PC-3 (cell line): Measurements from ENCODE around the gene SLC39A1. TPM values are rescaled to one million over a fixed set of nuclear protein-coding genes. Genes with fewer than 3 reads are reported as not detected.

Experiments
- ATAC-seq: fragments of 200-7000 bp; cut with Tn5 transposase; 2 replicates; pipeline ENCODE4 v1.9.1; 2020; ENCODE audit warnings: mild to moderate bottlenecking, moderate library complexity
- BruUV-seq: library from RNA; stranded (reverse); fragments of 400-500 nt; replicated peaks from 2 replicates; lab custom pipeline; 2021; lab: Mats Ljungman, UMichigan
- CTCF ChIA-PET: fragments of 300-600 bp; sonication (Branson Sonifier 250); formaldehyde crosslinking; loops from one replicate; lab custom pipeline; 2022; ENCODE audit warnings: antibody characterized with exemption; lab: Charles Lee
- POLR2A ChIA-PET: fragments of 300-600 bp; sonication (Branson Sonifier 250); formaldehyde crosslinking; loops from one replicate; lab custom pipeline; 2022; ENCODE audit warnings: antibody characterized with exemption; ENCODE audit not compliant: unreplicated experiment; lab: Charles Lee
- DNase-seq: peaks from one replicate; pipeline ENCODE4 v3.0.0-alpha.2; 2015
- H2AFZ ChIP-seq: fragments of 300-600 bp; sonication (generic); 2 replicates; pipeline ENCODE4 v1.6.0; 2016; ENCODE audit warnings: antibody characterized with exemption, low read length
- H3F3A ChIP-seq: fragments of 300-600 bp; sonication (generic); one replicate; pipeline ENCODE4 v1.6.0; 2017; ENCODE audit warnings: antibody characterized with exemption, low read length, control low read depth, mild to moderate bottlenecking; ENCODE audit not compliant: unreplicated experiment
- H3K27ac ChIP-seq: fragments of 300-600 bp; sonication (generic); 2 replicates; pipeline ENCODE4 v1.5.1; 2016; ENCODE audit warnings: mild to moderate bottlenecking, low read length
- H3K27me3 ChIP-seq: fragments of 300-600 bp; sonication (generic); 2 replicates; pipeline ENCODE4 v1.6.1; 2016; ENCODE audit warnings: low read length, mixed read lengths
- H3K36me3 ChIP-seq: fragments of 300-600 bp; sonication (generic); 2 replicates; pipeline ENCODE4 v1.6.1; 2016; ENCODE audit warnings: low read depth, mixed run types, low read length, mixed read lengths
- H3K4me1 ChIP-seq: fragments of 300-600 bp; sonication (generic); 2 replicates; pipeline ENCODE4 v1.5.1; 2016; ENCODE audit warnings: low read length; ENCODE audit not compliant: insufficient read depth
- H3K4me2 ChIP-seq: fragments of 300-600 bp; sonication (generic); 2 replicates; pipeline ENCODE4 v1.6.0; 2016; ENCODE audit warnings: low read length
- H3K4me3 ChIP-seq: fragments of 300-600 bp; sonication (generic); 2 replicates; pipeline ENCODE4 v1.5.1; 2016; ENCODE audit warnings: mild to moderate bottlenecking, low read length, mixed read lengths
- H3K79me2 ChIP-seq: fragments of 300-600 bp; sonication (generic); 2 replicates; pipeline ENCODE4 v1.6.1; 2017; ENCODE audit warnings: low read length, mixed read lengths
- H3K9ac ChIP-seq: fragments of 300-600 bp; sonication (generic); 2 replicates; pipeline ENCODE4 v1.6.0; 2016; ENCODE audit warnings: mild to moderate bottlenecking, low read length
- H3K9me2 ChIP-seq: fragments of 300-600 bp; sonication (generic); replicated peaks from 2 replicates; pipeline ENCODE4 v1.6.1; 2016; ENCODE audit warnings: mixed run types, low read length, mixed read lengths
- H3K9me3 ChIP-seq: fragments of 300-600 bp; sonication (generic); 2 replicates; pipeline ENCODE4 v1.6.1; 2016; ENCODE audit warnings: low read length, mixed read lengths
- H4K20me1 ChIP-seq: fragments of 300-600 bp; sonication (generic); 2 replicates; pipeline ENCODE4 v1.6.1; 2016; ENCODE audit warnings: low read length, mixed read lengths
- EZH2 ChIP-seq: fragments of 300-600 bp; sonication (generic); IDR thresholded peaks from one replicate; pipeline ENCODE4 v1.6.1; 2017; ENCODE audit warnings: antibody characterized with exemption, mild to moderate bottlenecking, low read length; ENCODE audit not compliant: unreplicated experiment
- EZH2phosphoT487 ChIP-seq: fragments of 300-600 bp; sonication (generic); IDR thresholded peaks from 2 replicates; pipeline ENCODE4 v1.6.1; 2018; ENCODE audit warnings: mild to moderate bottlenecking, antibody characterized with exemption, low read length, borderline replicate concordance
- intact Hi-C: fragments of 100-400 bp; cut with micrococcal nuclease; formaldehyde crosslinking; loops from 2 replicates; pipeline ENCODE4 v1.9.0; 2023
- total RNA-seq: library from RNA; depleted of rRNA; stranded (reverse); fragments of >200 nt; gene quantifications from 2 replicates; pipeline ENCODE4 v1.2.3, GENCODE V29; 2014
- TF ChIP-seq, protein P1 (sequence below): fragments of 300-600 bp; sonication (generic); conservative IDR thresholded peaks from 2 replicates; pipeline ENCODE4 v1.5.1; 2017; ENCODE audit warnings: antibody characterized with exemption, low read depth, mild to moderate bottlenecking, low read length

The SLC39A1 gene
- total RNA-seq, 1 experiment from 2014 or later, result 201 TPM

DNA sequence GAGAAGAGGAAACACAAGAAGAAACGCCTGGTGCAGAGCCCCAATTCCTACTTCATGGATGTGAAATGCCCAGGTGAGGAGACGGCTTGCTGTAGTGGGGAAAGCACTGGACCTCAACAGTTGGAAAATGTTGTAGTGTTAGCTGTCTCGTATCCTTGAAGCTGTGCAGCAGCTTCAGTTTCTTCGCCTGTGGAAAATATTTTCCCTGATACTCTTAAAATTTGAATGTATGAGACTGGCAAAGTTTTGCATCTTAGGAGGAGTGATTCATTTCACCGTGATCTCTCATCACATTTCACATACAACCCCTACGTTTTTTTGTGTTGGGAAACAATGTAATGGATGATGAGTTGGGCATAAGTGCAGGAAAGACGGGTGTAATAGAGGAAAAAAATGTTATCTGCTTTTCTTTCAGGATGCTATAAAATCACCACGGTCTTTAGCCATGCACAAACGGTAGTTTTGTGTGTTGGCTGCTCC is 27.9 kb upstream of the SLC39A1 start:
- peak overlapping the region; percentile 95 for H3K9ac ChIP-seq
- intact Hi-C loops, result no loop called here
- TSS peak; percentile 80 for BruUV-seq
- no peaks in the 10 kb centered on the region for H3K27me3 ChIP-seq
- POLR2A ChIA-PET, result interaction anchor here (0.5 to 0.6 kb wide), 2 partner anchors 206 to 332 kb away, joined by 3 to 6 read pairs; no protein-coding TSS in a partner anchor
- H3K4me1 ChIP-seq, result peaks cover 18% of the 10 kb centered on the region
- H2AFZ ChIP-seq, result no peak overlapping the region
- H3K4me3 ChIP-seq, result peak overlapping the region; percentile 94
- peaks cover 24% of the 10 kb centered on the region for H3K79me2 ChIP-seq
- peaks cover 27% of the 10 kb centered on the region for H3K36me3 ChIP-seq
- DNase-seq (no peak), ATAC-seq (no peak)
- no peaks in the 10 kb centered on the region for H3K9me2 ChIP-seq
- H3F3A ChIP-seq, result peaks cover 17% of the 10 kb centered on the region
- peak overlapping the region; percentile 83 for H3K4me2 ChIP-seq
- CTCF ChIA-PET, result no interaction called here
- peaks cover 17% of the 10 kb centered on the region for H4K20me1 ChIP-seq
- no peak for TF ChIP-seq EZH2
- H3K9me3 ChIP-seq, result no peaks in the 10 kb centered on the region
- H3K27ac ChIP-seq, result peak overlapping the region; percentile 69

DNA sequence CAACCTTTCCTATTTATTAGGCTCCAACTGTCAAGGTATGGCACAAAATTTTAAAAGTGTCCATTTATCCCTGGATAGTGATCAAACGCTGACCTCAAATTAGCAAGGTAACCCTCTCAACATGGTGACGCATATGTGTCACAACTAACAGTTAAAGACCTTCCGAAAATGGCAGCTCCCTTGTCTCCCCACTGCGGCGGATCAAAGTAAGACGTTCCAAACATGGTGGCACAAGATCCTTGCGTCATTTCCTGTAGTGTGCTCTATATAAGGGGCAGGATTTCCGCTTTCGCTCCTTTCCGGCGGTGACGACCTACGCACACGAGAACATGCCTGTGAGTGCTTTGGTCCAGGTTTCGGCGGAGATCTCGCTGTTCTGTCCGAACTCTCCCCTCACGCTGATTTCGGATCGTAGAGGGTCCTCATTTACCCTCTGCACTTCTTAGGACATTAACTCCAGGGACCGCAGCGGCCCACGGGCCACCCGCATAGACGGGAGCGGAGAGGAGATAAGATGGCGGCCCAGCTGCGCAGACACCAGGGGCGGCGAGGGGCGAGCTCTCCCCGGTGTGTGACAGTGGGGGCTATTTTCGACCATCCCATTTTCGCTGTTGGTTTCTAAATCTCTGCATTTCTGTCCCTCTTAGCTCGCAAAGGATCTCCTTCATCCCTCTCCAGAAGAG is 27.3 kb upstream of the SLC39A1 start, which contains the start of gene RPS27:
Gene RPS27, plus strand, starts transcription at position 295 of the 683 bp plus-strand sequence. Its CDS starts 35 bp downstream, at position 330.
- Histone ChIP-seq H3K27me3 (no peaks in the 10 kb centered on the region), H4K20me1 (peaks cover 17% of the 10 kb centered on the region), H3K9me3 (no peaks in the 10 kb centered on the region), H3K79me2 (peaks cover 28% of the 10 kb centered on the region), H3K36me3 (peaks cover 27% of the 10 kb centered on the region), H3K9ac (peak within 1 kb of the TSS; percentile 95), H3K27ac (peak within 1 kb of the TSS; percentile 69), H3K4me3 (peak within 1 kb of the TSS; percentile 94), H2AFZ (peak within 1 kb of the TSS; percentile 78), H3K4me2 (peak within 1 kb of the TSS; percentile 83), H3K9me2 (no peaks in the 10 kb centered on the region), H3F3A (peaks cover 17% of the 10 kb centered on the region), H3K4me1 (peaks cover 19% of the 10 kb centered on the region)
- intact Hi-C loops, result no loop called here
- ATAC-seq (peak; percentile 36), DNase-seq (peak; percentile 99)
- no peak for TF ChIP-seq EZH2
- TF ChIP-seq, protein P1, sequence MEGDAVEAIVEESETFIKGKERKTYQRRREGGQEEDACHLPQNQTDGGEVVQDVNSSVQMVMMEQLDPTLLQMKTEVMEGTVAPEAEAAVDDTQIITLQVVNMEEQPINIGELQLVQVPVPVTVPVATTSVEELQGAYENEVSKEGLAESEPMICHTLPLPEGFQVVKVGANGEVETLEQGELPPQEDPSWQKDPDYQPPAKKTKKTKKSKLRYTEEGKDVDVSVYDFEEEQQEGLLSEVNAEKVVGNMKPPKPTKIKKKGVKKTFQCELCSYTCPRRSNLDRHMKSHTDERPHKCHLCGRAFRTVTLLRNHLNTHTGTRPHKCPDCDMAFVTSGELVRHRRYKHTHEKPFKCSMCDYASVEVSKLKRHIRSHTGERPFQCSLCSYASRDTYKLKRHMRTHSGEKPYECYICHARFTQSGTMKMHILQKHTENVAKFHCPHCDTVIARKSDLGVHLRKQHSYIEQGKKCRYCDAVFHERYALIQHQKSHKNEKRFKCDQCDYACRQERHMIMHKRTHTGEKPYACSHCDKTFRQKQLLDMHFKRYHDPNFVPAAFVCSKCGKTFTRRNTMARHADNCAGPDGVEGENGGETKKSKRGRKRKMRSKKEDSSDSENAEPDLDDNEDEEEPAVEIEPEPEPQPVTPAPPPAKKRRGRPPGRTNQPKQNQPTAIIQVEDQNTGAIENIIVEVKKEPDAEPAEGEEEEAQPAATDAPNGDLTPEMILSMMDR, result no peak
- TF ChIP-seq EZH2phosphoT487, result no peak
- POLR2A ChIA-PET, result interaction anchor here (0.5 to 0.7 kb wide), 11 partner anchors 9 to 331 kb away, joined by 3 to 11 read pairs (median 5); partner anchors contain the start of genes CREB3L4, CRTC2 and JTB
- BruUV-seq, result no TSS peak
- CTCF ChIA-PET, result no interaction called here

DNA sequence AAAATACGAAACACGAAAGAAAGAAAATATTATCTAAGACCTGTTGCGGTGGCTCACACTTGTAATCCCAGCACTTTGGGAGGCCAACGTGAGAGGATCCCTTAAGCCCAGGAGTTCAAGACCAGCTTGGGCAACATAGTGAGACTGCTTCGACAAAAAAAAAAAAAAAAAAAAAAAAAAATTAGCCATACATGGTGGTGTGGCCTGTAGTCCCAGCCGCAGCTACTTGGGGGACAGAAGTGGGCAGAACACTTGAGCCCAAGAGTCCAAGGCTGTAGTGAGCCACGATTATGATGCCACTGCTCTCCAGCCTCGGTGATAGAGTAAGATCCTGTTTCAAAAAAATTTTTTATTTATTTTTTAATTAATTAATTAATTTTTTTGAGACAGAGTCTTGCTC is 24.3 kb upstream of the SLC39A1 start:
- CTCF ChIA-PET, result interaction anchor here (0.6 to 1.9 kb wide), 8 partner anchors 10 to 324 kb away, joined by 3 to 19 read pairs (median 5); partner anchors contain the start of genes CREB3L4, DENND4B, JTB and SLC27A3
- H3K4me1 ChIP-seq, result peaks cover 30% of the 10 kb centered on the region
- H3K9ac ChIP-seq, result no peak overlapping the region
- peaks cover 36% of the 10 kb centered on the region for H3K79me2 ChIP-seq
- no peak for DNase-seq
- H3F3A ChIP-seq, result peaks cover 12% of the 10 kb centered on the region
- POLR2A ChIA-PET, result no interaction called here
- H3K4me3 ChIP-seq, result no peak overlapping the region
- H3K9me3 ChIP-seq, result no peaks in the 10 kb centered on the region
- no TSS peak for BruUV-seq
- H3K4me2 ChIP-seq, result peak overlapping the region; percentile 98; the same call in 1 of the 2 replicates
- H3K36me3 ChIP-seq, result peaks cover 15% of the 10 kb centered on the region
- no peak for ATAC-seq
- H4K20me1 ChIP-seq, result peaks cover 14% of the 10 kb centered on the region
- H3K27me3 ChIP-seq, result no peaks in the 10 kb centered on the region
- intact Hi-C loops, result loop anchor here (2.0 kb wide), 2 partner anchors 65 to 311 kb away; partner anchors contain the start of gene GATAD2B
- no peak for TF ChIP-seq EZH2phosphoT487
- TF ChIP-seq, protein P1, result no peak
- TF ChIP-seq EZH2, result no peak
- H3K9me2 ChIP-seq, result no peaks in the 10 kb centered on the region
- H3K27ac ChIP-seq, result no peak overlapping the region
- H2AFZ ChIP-seq, result peak overlapping the region; percentile 98
